Neural progenitor cell (in vitro differentiated cells): ENCODE measurements around the gene LRRC18. TPM values are rescaled to one million over a fixed set of nuclear protein-coding genes. Genes with fewer than 3 reads are reported as not detected.

Experiments used
- DNase-seq: peaks from one replicate; pipeline ENCODE4 v3.0.0-alpha.2; 2016; ENCODE audit warnings: low spot score
- H2AFZ ChIP-seq: fragments of 200-600 bp; sonication (generic); replicated peaks from 2 replicates; pipeline ENCODE4 v1.6.1; 2016; ENCODE audit warnings: antibody characterized with exemption
- H3F3A ChIP-seq: fragments of 200-600 bp; sonication (generic); 2 replicates; pipeline ENCODE4 v1.6.1; 2016; ENCODE audit warnings: antibody characterized with exemption, low read depth
- H3K27ac ChIP-seq: fragments of 200-600 bp; sonication (generic); 2 replicates; pipeline ENCODE4 v1.5.1; 2016; ENCODE audit warnings: mild to moderate bottlenecking
- H3K27me3 ChIP-seq: fragments of 200-600 bp; sonication (generic); 2 replicates; pipeline ENCODE4 v1.6.1; 2016; ENCODE audit warnings: mild to moderate bottlenecking, moderate library complexity
- H3K36me3 ChIP-seq: fragments of 200-600 bp; sonication (generic); 2 replicates; pipeline ENCODE4 v1.5.1; 2016
- H3K4me1 ChIP-seq: fragments of 200-600 bp; sonication (generic); 2 replicates; pipeline ENCODE4 v1.6.1; 2016; ENCODE audit warnings: mixed run types
- H3K4me2 ChIP-seq: fragments of 200-600 bp; sonication (generic); 2 replicates; pipeline ENCODE4 v1.6.1; 2016
- H3K4me3 ChIP-seq: fragments of 200-600 bp; sonication (generic); 2 replicates; pipeline ENCODE4 v1.5.1; 2016
- H3K79me2 ChIP-seq: fragments of 200-600 bp; sonication (generic); 2 replicates; pipeline ENCODE4 v1.6.1; 2016; ENCODE audit warnings: low read depth
- H3K9ac ChIP-seq: fragments of 200-600 bp; sonication (generic); 2 replicates; pipeline ENCODE4 v1.6.1; 2016
- H3K9me3 ChIP-seq: fragments of 200-600 bp; sonication (generic); 2 replicates; pipeline ENCODE4 v1.5.1; 2016; ENCODE audit warnings: low read depth
- H4K20me1 ChIP-seq: fragments of 200-600 bp; sonication (generic); 2 replicates; pipeline ENCODE4 v1.6.1; 2016; ENCODE audit warnings: low read depth
- H3K27ac Mint-ChIP-seq: 3 replicates; pipeline ENCODE4 v1.8.0; 2021; ENCODE audit warnings: mixed read lengths
- H3K27me3 Mint-ChIP-seq: 2 replicates; pipeline ENCODE4 v1.8.0; 2022; ENCODE audit warnings: low read depth, mild to moderate bottlenecking, inconsistent platforms, moderate library complexity, mixed read lengths; ENCODE audit not compliant: insufficient read depth
- H3K36me3 Mint-ChIP-seq: 3 replicates; pipeline ENCODE4 v1.8.0; 2021; ENCODE audit warnings: mixed read lengths
- H3K4me1 Mint-ChIP-seq: 3 replicates; pipeline ENCODE4 v1.8.0; 2021; ENCODE audit warnings: mixed read lengths
- H3K4me3 Mint-ChIP-seq: 3 replicates; pipeline ENCODE4 v1.8.0; 2021; ENCODE audit warnings: mild to moderate bottlenecking, moderate library complexity, mixed read lengths
- H3K9me3 Mint-ChIP-seq: 3 replicates; pipeline ENCODE4 v1.8.0; 2020; ENCODE audit warnings: mixed read lengths
- EZH2 ChIP-seq: fragments of 200-600 bp; sonication (generic); IDR thresholded peaks from 2 replicates; pipeline ENCODE4 v1.6.1; 2017; ENCODE audit warnings: antibody characterized with exemption, mild to moderate bottlenecking, moderate library complexity
- EZH2phosphoT487 ChIP-seq: fragments of 200-600 bp; sonication (generic); IDR thresholded peaks from 2 replicates; pipeline ENCODE4 v1.6.1; 2017; ENCODE audit warnings: antibody characterized with exemption
- total RNA-seq: library from RNA; depleted of rRNA; stranded (reverse); fragments of >200 nt; gene quantifications from 2 replicates; pipeline ENCODE4 v1.2.3, GENCODE V29; 2015; ENCODE audit warnings: low replicate concordance
- TF ChIP-seq, protein P1 (sequence below): fragments of 200-600 bp; sonication (generic); IDR thresholded peaks from 2 replicates; pipeline ENCODE4 v1.5.1; 2017; ENCODE audit warnings: antibody characterized with exemption, mild to moderate bottlenecking

LRRC18 gene
- total RNA-seq, 1 donor from 2014 or later, result not detected

DNA sequence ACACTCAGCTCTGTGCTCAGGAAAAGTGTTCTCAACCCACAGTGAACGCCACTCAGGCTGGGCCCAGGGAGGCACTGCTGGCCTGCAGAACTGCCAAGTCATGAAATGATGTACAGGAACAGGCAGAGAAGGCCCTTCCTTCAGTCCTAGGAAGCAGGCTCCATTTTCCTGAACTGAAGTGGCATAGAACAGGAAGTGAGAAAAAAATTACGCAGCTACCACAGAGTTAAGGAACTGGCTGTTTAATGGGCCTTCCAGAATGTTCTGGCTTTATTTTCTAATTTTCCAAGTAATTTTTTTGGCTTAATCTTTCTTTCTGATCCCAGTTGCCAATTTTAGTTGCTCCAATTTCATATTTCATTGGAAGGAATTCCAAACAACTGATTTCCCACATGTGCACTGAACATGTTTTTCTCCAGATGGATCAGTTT lies 39.3 kb downstream of the LRRC18 start:
- Histone ChIP-seq H3K4me2 (no peak overlapping the region), H3K9ac (no peak overlapping the region), H3K4me3 (no peak overlapping the region), H3K27me3 (no peaks in the 10 kb centered on the region), H3K79me2 (no peaks in the 10 kb centered on the region), H2AFZ (no peak overlapping the region), H3K36me3 (no peaks in the 10 kb centered on the region), H4K20me1 (no peaks in the 10 kb centered on the region), H3K27ac (no peak overlapping the region), H3K9me3 (no peaks in the 10 kb centered on the region), H3F3A (no peaks in the 10 kb centered on the region), H3K4me1 (no peaks in the 10 kb centered on the region)
- no peak overlapping the region for H3K27ac Mint-ChIP-seq
- H3K27me3 Mint-ChIP-seq, result peaks cover 5% of the 10 kb centered on the region
- H3K9me3 Mint-ChIP-seq, result no peaks in the 10 kb centered on the region
- no peak for DNase-seq
- H3K4me1 Mint-ChIP-seq, result no peaks in the 10 kb centered on the region
- no peaks in the 10 kb centered on the region for H3K36me3 Mint-ChIP-seq
- no peak overlapping the region for H3K4me3 Mint-ChIP-seq
- TF ChIP-seq EZH2 (no peak), EZH2phosphoT487 (no peak)
- TF ChIP-seq, protein P1, sequence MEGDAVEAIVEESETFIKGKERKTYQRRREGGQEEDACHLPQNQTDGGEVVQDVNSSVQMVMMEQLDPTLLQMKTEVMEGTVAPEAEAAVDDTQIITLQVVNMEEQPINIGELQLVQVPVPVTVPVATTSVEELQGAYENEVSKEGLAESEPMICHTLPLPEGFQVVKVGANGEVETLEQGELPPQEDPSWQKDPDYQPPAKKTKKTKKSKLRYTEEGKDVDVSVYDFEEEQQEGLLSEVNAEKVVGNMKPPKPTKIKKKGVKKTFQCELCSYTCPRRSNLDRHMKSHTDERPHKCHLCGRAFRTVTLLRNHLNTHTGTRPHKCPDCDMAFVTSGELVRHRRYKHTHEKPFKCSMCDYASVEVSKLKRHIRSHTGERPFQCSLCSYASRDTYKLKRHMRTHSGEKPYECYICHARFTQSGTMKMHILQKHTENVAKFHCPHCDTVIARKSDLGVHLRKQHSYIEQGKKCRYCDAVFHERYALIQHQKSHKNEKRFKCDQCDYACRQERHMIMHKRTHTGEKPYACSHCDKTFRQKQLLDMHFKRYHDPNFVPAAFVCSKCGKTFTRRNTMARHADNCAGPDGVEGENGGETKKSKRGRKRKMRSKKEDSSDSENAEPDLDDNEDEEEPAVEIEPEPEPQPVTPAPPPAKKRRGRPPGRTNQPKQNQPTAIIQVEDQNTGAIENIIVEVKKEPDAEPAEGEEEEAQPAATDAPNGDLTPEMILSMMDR, result no peak

DNA sequence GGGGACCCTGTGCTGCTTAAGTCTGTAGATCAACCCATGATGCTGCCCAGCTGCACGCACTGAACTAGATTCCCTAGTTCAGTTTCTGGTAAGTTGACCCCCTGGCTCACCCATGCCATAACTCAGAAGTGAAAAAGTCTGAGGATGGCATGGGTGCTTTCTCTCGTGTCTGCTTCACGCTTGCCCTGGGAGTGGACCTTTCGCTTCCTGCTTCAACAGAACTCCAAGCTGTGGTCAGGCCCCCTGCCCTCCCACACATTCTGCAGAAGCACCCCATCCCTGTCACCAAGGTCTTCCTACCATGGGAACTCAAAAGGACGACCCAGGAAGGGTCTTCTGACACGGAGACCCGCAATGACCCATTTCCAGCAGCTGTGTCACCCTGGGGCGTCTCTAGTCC lies 39.9 kb downstream of the LRRC18 start:
- Histone ChIP-seq H3K27ac (no peak overlapping the region), H3K4me1 (peaks cover 4% of the 10 kb centered on the region), H3K4me2 (no peak overlapping the region), H3K9ac (no peak overlapping the region), H3K9me3 (no peaks in the 10 kb centered on the region), H3K36me3 (no peaks in the 10 kb centered on the region), H2AFZ (no peak overlapping the region), H3F3A (no peaks in the 10 kb centered on the region), H4K20me1 (no peaks in the 10 kb centered on the region), H3K27me3 (no peaks in the 10 kb centered on the region), H3K4me3 (no peak overlapping the region), H3K79me2 (no peaks in the 10 kb centered on the region)
- H3K4me3 Mint-ChIP-seq, result no peak overlapping the region
- no peak overlapping the region for H3K27ac Mint-ChIP-seq
- H3K4me1 Mint-ChIP-seq, result no peaks in the 10 kb centered on the region
- peaks cover 2% of the 10 kb centered on the region for H3K27me3 Mint-ChIP-seq
- TF ChIP-seq EZH2phosphoT487, result no peak
- no peak for TF ChIP-seq EZH2
- TF ChIP-seq, protein P1, result no peak
- H3K36me3 Mint-ChIP-seq, result no peaks in the 10 kb centered on the region
- DNase-seq, result no peak
- no peaks in the 10 kb centered on the region for H3K9me3 Mint-ChIP-seq

DNA sequence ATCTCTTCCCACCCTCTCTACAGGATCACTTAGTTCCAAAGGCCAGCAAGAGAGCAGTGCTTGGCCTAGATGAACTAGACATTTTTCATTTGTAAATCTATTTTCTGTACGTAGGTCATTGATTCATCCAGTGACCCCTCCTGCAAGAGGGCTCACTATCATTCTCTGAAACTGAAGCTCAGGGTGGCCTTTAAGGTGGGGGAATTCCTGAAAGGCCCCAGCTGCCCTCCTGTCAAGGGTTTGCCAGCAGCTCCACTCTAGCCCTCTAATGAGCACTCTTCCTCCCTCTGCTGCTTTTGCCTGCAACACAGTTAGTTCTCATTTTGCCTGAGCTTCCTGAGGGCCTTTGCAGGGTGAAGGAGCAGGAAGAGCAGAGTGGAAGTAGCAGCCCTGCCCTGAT lies 41.2 kb downstream of the LRRC18 start:
- H3K27ac ChIP-seq, result no peak overlapping the region

More for the DNA sequence above, 41.2 kb downstream of the LRRC18 start:
- no peak for DNase-seq
- H3K4me1 ChIP-seq, result peaks cover 5% of the 10 kb centered on the region
- no peaks in the 10 kb centered on the region for H3K36me3 ChIP-seq
- no peaks in the 10 kb centered on the region for H3K4me1 Mint-ChIP-seq
- no peaks in the 10 kb centered on the region for H4K20me1 ChIP-seq
- H3K79me2 ChIP-seq, result no peaks in the 10 kb centered on the region
- H3K9me3 ChIP-seq, result no peaks in the 10 kb centered on the region
- H3K27me3 ChIP-seq, result no peaks in the 10 kb centered on the region
- no peaks in the 10 kb centered on the region for H3F3A ChIP-seq
- no peaks in the 10 kb centered on the region for H3K36me3 Mint-ChIP-seq
- no peak overlapping the region for H3K9ac ChIP-seq
- no peak overlapping the region for H3K27ac Mint-ChIP-seq
- no peaks in the 10 kb centered on the region for H3K9me3 Mint-ChIP-seq
- no peak overlapping the region for H2AFZ ChIP-seq
- TF ChIP-seq, protein P1, result no peak
- TF ChIP-seq EZH2 (no peak), EZH2phosphoT487 (no peak)
- H3K4me3 Mint-ChIP-seq, result no peak overlapping the region
- no peak overlapping the region for H3K4me2 ChIP-seq
- H3K4me3 ChIP-seq, result no peak overlapping the region
- H3K27me3 Mint-ChIP-seq, result peaks cover 6% of the 10 kb centered on the region
